ENCODE results near the gene CRYBG2.

CRYBG2 gene

GRCh38 chr1:26306290-26307229 is 47.4 kb downstream of the CRYBG2 start, which contains the start of gene UBXN11:
Gene UBXN11 (minus strand): TSS chr1:26306636. CDS start chr1:26302883, 3,753 bp downstream.
- no peak for TF ChIP-seq CTCF (IDR thresholded peaks at IDR 0.05; ENCODE audit: low read depth, low read length)
- peak within 1 kb of the TSS; percentile 79 for H3K4me3 ChIP-seq (ENCODE audit: low read depth, low read length)

GRCh38 chr1:26305667-26306289 is 48.2 kb downstream of the CRYBG2 start:
- no peak for TF ChIP-seq CTCF (IDR thresholded peaks at IDR 0.05; ENCODE audit: low read depth, low read length)
- H3K4me3 ChIP-seq (ENCODE audit: low read depth, low read length) = peak overlapping the region; percentile 79

GRCh38 chr1:26302733-26303405 is 51.1 kb downstream of the CRYBG2 start:
- no peak for TF ChIP-seq CTCF (IDR thresholded peaks at IDR 0.05; ENCODE audit: low read depth, low read length)
- no peak overlapping the region for H3K4me3 ChIP-seq (ENCODE audit: low read depth, low read length)

GRCh38 chr1:26300578-26301275 is 53.2 kb downstream of the CRYBG2 start:
- no peak overlapping the region for H3K4me3 ChIP-seq (ENCODE audit: low read depth, low read length)
- no peak for TF ChIP-seq CTCF (IDR thresholded peaks at IDR 0.05; ENCODE audit: low read depth, low read length)

- no peak overlapping the region for H3K4me3 ChIP-seq (ENCODE audit: low read depth, low read length)
- no peak for TF ChIP-seq CTCF (IDR thresholded peaks at IDR 0.05; ENCODE audit: low read depth, low read length)
These were observed 56.2 kb downstream of the CRYBG2 start for GRCh38 chr1:26297791-26298124.

GRCh38 chr1:26297057-26297790 is 56.7 kb downstream of the CRYBG2 start:
- no peak for TF ChIP-seq CTCF (IDR thresholded peaks at IDR 0.05; ENCODE audit: low read depth, low read length)
- H3K4me3 ChIP-seq (ENCODE audit: low read depth, low read length) = no peak overlapping the region

Data from WI38 (cell line).